Pancreas (tissue), 10 donors: ENCODE data around the gene CLINT1. TPM values are rescaled to one million over a fixed set of nuclear protein-coding genes. Genes with fewer than 3 reads are reported as not detected.
A peak's percentile ranks its signal among the peaks of the same experiment; 100 is the strongest.

Experiments used
- ATAC-seq, 4 donors: fragments of 200-7000 bp; cut with Tn5 transposase; one replicate each; pipeline versions ENCODE4 v1.8.0 to v1.9.1; 2020; ENCODE audit warnings: mild to moderate bottlenecking in 4 of 4, moderate library complexity in 4 of 4
- DNase-seq, 6 donors: peaks; one replicate each; pipeline ENCODE4 v3.0.0-alpha.2; 2020
- FAIRE-seq: peaks from 2 replicates; lab custom pipeline; 2012; peaks lifted over from hg19 to GRCh38; lab: Jason Lieb, UNC
- H3K27ac ChIP-seq, 4 donors: fragments of 200-600 bp; sonication (generic); 1 replicate in 3 of 4; 2 replicates in 1 of 4; pipeline versions ENCODE4 v1.5.0 to v1.8.0; 2020
- H3K27me3 ChIP-seq, 4 donors: fragments of 200-600 bp; one replicate each; pipeline ENCODE4 v1.8.0; 2021
- H3K36me3 ChIP-seq, 3 donors: fragments of 200-600 bp; sonication (generic) in 1 of 3; one replicate each; pipeline versions ENCODE4 v1.5.0 to v1.8.0; 2020 to 2021
- H3K4me1 ChIP-seq, 3 donors: fragments of 200-600 bp; one replicate each; pipeline ENCODE4 v1.8.0; 2021
- H3K4me3 ChIP-seq, 4 donors: fragments of 200-600 bp; sonication (generic) in 2 of 4; one replicate each; pipeline versions ENCODE4 v1.5.0 to v1.8.0; 2020 to 2021
- H3K9me3 ChIP-seq, 4 donors: fragments of 200-600 bp; one replicate each; pipeline ENCODE4 v1.8.0; 2021
- CTCF ChIP-seq, 4 donors: fragments of 200-600 bp; sonication (generic) in 3 of 4; IDR thresholded peaks; one replicate each; pipeline versions ENCODE4 v1.5.0 to v1.8.0; 2021; ENCODE audit warnings: antibody characterized with exemption in 4 of 4
- WGBS, 2 donors: extraction: QIAGEN DNeasy Blood & Tissue Kit; methylation state at CpG; one replicate each; pipeline ENCODE4 v1.1.7; 2013; 5-methylcytosine and 5-hydroxymethylcytosine counted together
- intact Hi-C, 3 donors: fragments of 100-400 bp; cut with DNase I; formaldehyde crosslinking; loops; one replicate each; pipeline versions ENCODE4 v1.11.1 to v1.14.2; 2022
- polyA plus RNA-seq, 2 donors: library from polyadenylated mRNA; stranded (reverse); fragments of 200-250 nt; gene quantifications; one replicate each; pipeline ENCODE4 v1.2.3, GENCODE V29; 2013
- total RNA-seq, 6 donors: library from RNA; stranded (reverse); fragmentation: NEBNext Ultra II Directional in 4 of 6; extraction: Animal tissue kit (Norgen Biotek cat#: 25700) in 4 of 6; gene quantifications; one replicate each; pipeline versions ENCODE4 v1.2.1 to v1.2.4, GENCODE V29; 2021 to 2023
- donor health status: healthy with polysubstance abuse.
- donor health status: DM: no; HTN: no; CAD: no; lungs with moderate emphysema.
- donor health status: DM: no; HTN: no; CAD: no.
- donor health status: control.
- donor health status: control.
- donor health status: Bipolar disorder and iron deficiency.
- donor health status: DM: yes; HTN: yes; CAD: no.
- donor health status: DM: no; HTN: no; CAD: no.
- donor health status: DM: no; HTN: no; CAD: no.
- donor health status: DM: yes; HTN: yes; CAD: no.

The CLINT1 gene
- total and polyA plus RNA-seq, 8 donors, result 23.5 to 62.5 (median 37.9) TPM

GRCh38 chr5:157864067-157864466 lies 5.1 kb upstream of the CLINT1 start:
- Histone ChIP-seq H3K27ac (no peak overlapping the region), H3K9me3 (no peaks in the 10 kb centered on the region), H3K4me1 (no peaks in the 10 kb centered on the region), H3K36me3 (no peaks in the 10 kb centered on the region), H3K27me3 (no peaks in the 10 kb centered on the region), H3K4me3 (no peak overlapping the region)
- ATAC-seq, result no peak
- no peak for FAIRE-seq
- intact Hi-C loops, result no loop called here
- WGBS, 2 donors, result 66 to 70% methylated on average over 4 of the region's 4 CpGs
- TF ChIP-seq CTCF (IDR thresholded peaks at IDR 0.05), result no peak
- no peak for DNase-seq

- intact Hi-C loops, result no loop called here
- WGBS, 2 donors, result 76 to 77% methylated on average over 6 of the region's 6 CpGs
These were observed 3.4 kb upstream of the CLINT1 start for GRCh38 chr5:157862183-157862851.

GRCh38 chr5:157860898-157861890 lies 2.2 kb upstream of the CLINT1 start:
- FAIRE-seq (no peak), DNase-seq (no peak), ATAC-seq (no peak)
- peak overlapping the region in 1 of 4 donors; percentile 30 for H3K27ac ChIP-seq
- no peaks in the 10 kb centered on the region for H3K9me3 ChIP-seq
- H3K4me1 ChIP-seq, result peaks cover 0 to 14% (median 13%) of the 10 kb centered on the region in 3 donors
- H3K4me3 ChIP-seq, result no peak overlapping the region
- WGBS, 2 donors, result 55 to 59% methylated on average over 8 of the region's 8 CpGs
- TF ChIP-seq CTCF (IDR thresholded peaks at IDR 0.05), result no peak
- H3K36me3 ChIP-seq, result no peaks in the 10 kb centered on the region
- no peaks in the 10 kb centered on the region for H3K27me3 ChIP-seq
- intact Hi-C loops, result no loop called here

More at GRCh38 chr5:157862183-157862851, 3.4 kb upstream of the CLINT1 start:
- no peak for TF ChIP-seq CTCF (IDR thresholded peaks at IDR 0.05)
- no peak overlapping the region for H3K4me3 ChIP-seq
- ATAC-seq (no peak), DNase-seq (no peak), FAIRE-seq (no peak)
- H3K4me1 ChIP-seq, result peaks cover 0 to 3% (median 1%) of the 10 kb centered on the region in 3 donors
- no peaks in the 10 kb centered on the region for H3K9me3 ChIP-seq
- H3K27me3 ChIP-seq, result no peaks in the 10 kb centered on the region
- no peaks in the 10 kb centered on the region for H3K36me3 ChIP-seq
- H3K27ac ChIP-seq, result no peak overlapping the region

- intact Hi-C loops, result no loop called here
- peak overlapping the region in 3 of 4 donors; percentile 89 to 96 (median 91) for H3K27ac ChIP-seq
- no peaks in the 10 kb centered on the region for H3K9me3 ChIP-seq
- H3K4me1 ChIP-seq, result peaks cover 0 to 28% (median 18%) of the 10 kb centered on the region in 3 donors
- no peak for ATAC-seq
- no peak for DNase-seq
- peak overlapping the region; percentile 66 to 87 (median 82) for H3K4me3 ChIP-seq
- no peaks in the 10 kb centered on the region for H3K36me3 ChIP-seq
- 28 to 30% methylated on average over 10 of the region's 10 CpGs for WGBS, 2 donors
- FAIRE-seq, result no peak
- no peak for TF ChIP-seq CTCF (IDR thresholded peaks at IDR 0.05)
- H3K27me3 ChIP-seq, result no peaks in the 10 kb centered on the region
These were observed 256 bp upstream of the CLINT1 start for GRCh38 chr5:157859227-157859575.
